Liver (tissue), 3 donors: ENCODE measurements around the gene CES5A.

Experiments used
- RXRA ChIP-seq, 2 donors: IDR thresholded peaks; 2 replicates each; pipeline ENCODE4 v1.6.1; 2017 to 2018; ENCODE audit warnings: antibody characterized with exemption in 2 of 2, mild to moderate bottlenecking in 1 of 2
- SP1 ChIP-seq: IDR thresholded peaks from 2 replicates; pipeline ENCODE4 v1.6.1; 2018; ENCODE audit warnings: antibody characterized with exemption, mild to moderate bottlenecking
- TAF1 ChIP-seq: conservative IDR thresholded peaks from 2 replicates; pipeline ENCODE4 v1.6.1; 2016; ENCODE audit warnings: antibody characterized with exemption, mild to moderate bottlenecking
- YY1 ChIP-seq: IDR thresholded peaks from 2 replicates; pipeline ENCODE4 v1.6.1; 2016; ENCODE audit warnings: antibody characterized with exemption, mild to moderate bottlenecking
- TF ChIP-seq, protein P1 (sequence below): fragments of 150-350 bp; IDR thresholded peaks from 2 replicates; pipeline ENCODE4 v1.5.1; 2017; ENCODE audit warnings: improper control_type of control experiment, low read depth, low read length; ENCODE audit not compliant: missing input control
- TF ChIP-seq, protein P2 (sequence below): IDR thresholded peaks from 2 replicates; pipeline ENCODE4 v1.6.1; 2016; ENCODE audit warnings: antibody characterized with exemption
- donor health status: healthy.
- donor health status: healthy.

DNA sequence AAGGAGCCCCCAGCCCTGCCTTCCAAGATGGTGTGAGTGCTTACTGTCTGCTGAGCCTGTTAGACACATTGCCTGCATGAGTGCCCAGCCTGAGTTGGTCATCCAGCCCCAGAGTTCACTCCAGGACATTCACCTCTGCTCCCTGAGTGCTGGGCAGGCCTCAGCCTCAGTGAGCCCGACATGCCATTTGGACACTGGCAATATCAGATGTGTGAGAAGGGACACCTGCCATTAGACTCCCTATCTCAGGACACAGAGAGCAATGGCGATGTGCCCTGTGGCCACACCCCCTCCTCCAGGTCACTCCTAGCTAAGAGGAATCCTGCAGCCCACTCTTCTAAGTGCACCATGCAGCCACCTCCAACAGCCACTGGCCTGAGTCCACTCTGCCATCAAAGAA lies 34.7 kb upstream of the CES5A start:
- TF ChIP-seq, protein P1, sequence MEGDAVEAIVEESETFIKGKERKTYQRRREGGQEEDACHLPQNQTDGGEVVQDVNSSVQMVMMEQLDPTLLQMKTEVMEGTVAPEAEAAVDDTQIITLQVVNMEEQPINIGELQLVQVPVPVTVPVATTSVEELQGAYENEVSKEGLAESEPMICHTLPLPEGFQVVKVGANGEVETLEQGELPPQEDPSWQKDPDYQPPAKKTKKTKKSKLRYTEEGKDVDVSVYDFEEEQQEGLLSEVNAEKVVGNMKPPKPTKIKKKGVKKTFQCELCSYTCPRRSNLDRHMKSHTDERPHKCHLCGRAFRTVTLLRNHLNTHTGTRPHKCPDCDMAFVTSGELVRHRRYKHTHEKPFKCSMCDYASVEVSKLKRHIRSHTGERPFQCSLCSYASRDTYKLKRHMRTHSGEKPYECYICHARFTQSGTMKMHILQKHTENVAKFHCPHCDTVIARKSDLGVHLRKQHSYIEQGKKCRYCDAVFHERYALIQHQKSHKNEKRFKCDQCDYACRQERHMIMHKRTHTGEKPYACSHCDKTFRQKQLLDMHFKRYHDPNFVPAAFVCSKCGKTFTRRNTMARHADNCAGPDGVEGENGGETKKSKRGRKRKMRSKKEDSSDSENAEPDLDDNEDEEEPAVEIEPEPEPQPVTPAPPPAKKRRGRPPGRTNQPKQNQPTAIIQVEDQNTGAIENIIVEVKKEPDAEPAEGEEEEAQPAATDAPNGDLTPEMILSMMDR = no peak
- TF ChIP-seq TAF1 (no peak), YY1 (no peak), SP1 (no peak), RXRA (IDR thresholded peaks at IDR 0.05) (no peak)
- TF ChIP-seq, protein P2, sequence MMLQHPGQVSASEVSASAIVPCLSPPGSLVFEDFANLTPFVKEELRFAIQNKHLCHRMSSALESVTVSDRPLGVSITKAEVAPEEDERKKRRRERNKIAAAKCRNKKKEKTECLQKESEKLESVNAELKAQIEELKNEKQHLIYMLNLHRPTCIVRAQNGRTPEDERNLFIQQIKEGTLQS = no peak
